Stimulated activated naive CD4-positive, alpha-beta T cell treated with Interleukin-2 at 50 U/mL for 16 hours (primary cell): Measurements from ENCODE around the gene TMEM26.
"Not testable (repeated sequence)": the region's sequence is repeated elsewhere in the genome, so short reads cannot be mapped to it uniquely, and the experiment has no call there.

Experiments used
- DNase-seq: peaks from one replicate; lab custom pipeline; 2025; lab: John Stamatoyannopoulos, UW

TMEM26 gene

DNA sequence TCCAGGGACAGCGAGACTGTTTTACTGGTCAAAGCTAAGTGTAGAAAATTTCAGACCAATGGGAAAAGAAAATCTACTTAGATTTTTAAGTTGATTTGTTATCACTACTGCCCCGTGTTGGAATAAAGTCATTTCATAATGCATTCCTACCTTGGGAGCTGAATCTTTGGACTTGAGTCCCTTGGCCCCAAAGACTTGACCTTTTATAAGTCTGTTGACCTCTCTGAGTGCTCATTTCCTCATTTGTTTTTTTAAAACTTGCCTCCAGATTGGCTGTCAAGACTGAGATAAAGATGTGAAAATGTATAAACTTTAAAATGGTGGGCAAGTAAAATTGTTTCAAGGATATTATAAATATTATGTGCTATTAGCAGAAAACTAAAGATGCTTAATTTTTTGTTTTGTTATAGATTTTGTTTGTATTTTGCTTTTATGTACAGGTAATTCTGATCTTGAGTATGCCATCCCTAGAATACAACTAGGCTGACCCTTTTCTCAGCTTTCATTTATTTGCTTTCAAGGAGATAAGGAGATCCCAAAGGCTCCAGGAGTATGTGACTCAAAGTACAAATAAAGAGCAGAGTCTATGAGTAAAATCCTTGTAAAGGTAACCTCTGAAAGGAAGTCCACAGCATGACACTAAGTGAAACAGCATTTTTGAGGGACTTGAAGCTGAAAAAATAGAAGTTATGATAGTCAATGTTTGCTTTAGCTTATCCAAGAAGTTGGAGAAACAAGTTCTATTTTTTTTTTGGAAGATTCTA lies 54.6 kb downstream of the TMEM26 start:
- DNase-seq = no peak

DNA sequence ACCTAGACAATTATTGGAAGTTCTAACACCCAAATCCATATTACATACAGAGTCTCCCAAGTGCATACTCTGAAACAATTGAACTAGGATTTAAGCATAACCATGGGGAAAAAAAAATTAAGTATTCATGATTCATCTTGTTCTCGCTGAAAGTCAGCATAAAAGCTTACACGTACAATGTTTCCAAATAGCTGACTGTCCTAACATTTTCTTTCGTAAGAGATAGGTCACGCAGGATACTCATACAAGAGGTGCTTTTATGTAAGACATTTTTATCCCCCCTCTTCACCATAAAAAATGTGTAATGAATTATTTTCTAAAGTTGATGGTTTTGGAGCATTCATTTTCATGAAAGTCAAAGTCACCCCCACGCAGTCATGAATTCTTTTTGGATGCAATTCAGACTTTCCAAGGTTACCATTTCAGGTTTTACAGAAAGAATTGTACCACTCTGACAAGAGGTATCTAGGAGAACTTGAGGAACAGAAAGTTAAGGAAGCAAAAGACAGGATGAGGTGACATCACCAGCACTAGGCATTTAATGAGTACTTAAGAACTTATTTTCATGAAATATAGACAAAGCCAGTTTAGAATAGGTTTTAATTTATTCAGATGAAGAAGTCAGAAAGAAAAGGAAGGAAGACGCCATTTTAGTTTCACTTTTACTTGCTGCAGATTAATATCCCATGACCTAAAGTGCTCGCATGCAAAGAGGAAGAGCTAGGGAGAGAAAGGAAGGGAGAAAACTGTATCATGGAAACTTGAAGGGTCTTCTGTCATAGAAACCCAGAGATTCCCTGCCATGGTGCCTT lies 55.8 kb downstream of the TMEM26 start:
- DNase-seq = no peak

GRCh38 chr10:61391281-61391680 lies 61.9 kb downstream of the TMEM26 start:
- DNase-seq = no peak

DNA sequence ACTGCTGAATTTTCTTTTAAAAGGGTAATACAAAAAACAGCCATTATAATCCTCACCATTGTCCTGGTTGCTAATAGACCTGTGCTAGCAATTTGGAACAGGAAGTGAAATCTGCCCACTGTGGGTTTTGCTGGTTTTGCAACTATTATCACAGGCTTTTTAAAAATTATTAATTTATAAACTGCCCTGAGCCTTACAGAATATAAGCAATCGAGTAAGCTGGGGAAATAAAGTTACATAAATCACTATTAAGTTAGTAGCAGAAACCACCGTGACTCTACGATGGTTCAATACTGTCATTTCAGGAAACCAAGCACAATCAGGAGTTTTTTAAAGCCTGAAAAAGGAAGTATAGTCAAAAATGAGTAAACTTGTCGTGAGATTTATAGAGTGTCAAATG lies 62.3 kb downstream of the TMEM26 start:
- DNase-seq = no peak

DNA sequence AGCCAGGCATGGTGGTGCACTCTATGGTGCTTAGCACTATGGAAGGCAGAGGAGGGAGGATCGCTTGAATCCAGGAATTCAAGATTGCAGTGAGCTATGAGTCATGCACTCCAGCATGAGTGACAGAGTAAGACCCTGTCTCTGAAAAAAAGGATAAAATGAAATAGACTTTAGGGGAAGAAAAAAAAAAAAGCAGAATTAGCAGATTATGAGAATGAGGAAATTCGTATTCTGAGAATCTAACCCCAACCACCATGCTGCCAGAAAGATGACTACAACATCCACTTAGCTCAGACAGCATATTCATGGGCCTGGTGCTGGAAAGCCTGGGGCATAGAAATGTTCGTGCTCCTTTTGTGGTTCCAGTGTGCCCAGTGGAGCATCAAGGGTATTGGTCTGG lies 63.3 kb downstream of the TMEM26 start:
- no peak for DNase-seq

- not testable (repeated sequence) for DNase-seq
These were observed 64.2 kb downstream of the TMEM26 start for GRCh38 chr10:61388986-61389385.

DNA sequence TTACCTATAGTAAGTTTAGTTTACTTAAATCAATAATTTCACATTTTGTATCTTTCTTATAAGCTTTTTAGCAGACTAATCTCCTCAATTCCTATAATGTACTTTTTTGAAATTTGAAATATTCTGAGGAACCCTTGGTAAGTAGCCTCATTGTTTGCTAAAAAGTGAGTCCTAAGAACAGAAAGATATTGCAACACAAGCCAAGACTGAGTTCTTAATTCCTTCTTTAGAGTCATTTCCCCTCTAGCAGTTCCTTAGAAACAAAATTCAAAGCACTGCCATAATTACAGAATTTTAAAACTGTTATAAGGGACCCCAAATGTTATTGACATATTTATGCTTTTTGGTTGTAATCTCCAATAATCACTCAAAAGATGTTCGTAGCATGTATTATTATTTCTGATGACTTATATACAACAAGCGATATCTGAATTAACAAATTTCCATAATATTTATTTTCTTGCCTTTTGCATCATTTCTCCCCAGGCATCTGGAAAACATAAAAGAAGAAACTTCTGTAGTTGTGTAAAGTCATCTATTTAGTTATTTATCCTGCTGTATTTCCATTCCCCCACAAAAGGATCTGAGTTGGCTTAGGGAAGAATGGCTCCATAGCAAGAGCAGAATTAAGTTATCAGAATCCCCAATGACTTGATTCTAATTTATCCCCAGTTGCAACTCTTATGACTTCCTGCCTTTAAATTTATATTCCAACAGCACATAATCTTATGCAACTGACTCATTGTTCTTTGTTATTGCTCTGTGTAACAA lies 67.8 kb downstream of the TMEM26 start:
- DNase-seq = no peak

DNA sequence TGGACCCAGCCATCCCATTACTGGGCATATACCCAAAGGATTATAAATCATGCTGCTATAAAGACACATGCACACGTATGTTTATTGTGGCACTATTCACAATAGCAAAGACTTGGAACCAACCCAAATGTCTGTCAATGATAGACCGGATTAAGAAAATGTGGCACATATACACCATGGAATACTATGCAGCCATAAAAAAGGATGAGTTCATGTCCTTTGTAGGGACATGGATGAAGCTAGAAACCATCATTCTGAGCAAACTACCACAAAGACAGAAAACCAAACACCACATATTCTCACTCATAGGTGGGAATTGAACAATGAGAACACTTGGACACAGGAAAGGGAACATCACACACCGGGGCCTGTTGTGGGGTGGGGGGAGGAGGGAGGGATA lies 72.0 kb downstream of the TMEM26 start:
- DNase-seq = not testable (repeated sequence)

GRCh38 chr10:61378865-61379264 lies 74.3 kb downstream of the TMEM26 start:
- DNase-seq = no peak

DNA sequence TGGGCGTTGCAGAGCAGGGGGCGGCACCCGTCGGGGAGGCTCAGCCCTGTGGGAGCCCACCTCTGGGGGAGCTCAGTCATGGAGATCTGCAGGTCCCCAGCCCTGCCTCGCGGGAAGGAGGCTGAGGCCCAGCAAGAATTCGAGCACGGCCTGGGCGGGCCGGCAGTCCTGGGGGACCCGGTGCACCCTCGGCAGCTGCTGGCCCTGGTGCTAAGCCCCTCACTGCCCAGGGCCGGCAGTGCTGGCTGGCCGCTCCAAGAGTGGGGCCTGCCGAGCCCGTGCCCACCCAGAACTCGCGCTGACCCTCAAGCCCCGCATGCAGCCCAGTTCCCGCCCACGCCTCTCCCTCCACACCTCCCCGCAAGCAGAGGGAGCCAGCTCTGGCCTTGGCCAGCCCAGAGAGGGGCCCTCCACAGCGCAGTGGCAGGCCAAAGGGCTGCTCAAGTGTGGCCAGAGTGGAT lies 76.2 kb downstream of the TMEM26 start:
- DNase-seq = no peak

DNA sequence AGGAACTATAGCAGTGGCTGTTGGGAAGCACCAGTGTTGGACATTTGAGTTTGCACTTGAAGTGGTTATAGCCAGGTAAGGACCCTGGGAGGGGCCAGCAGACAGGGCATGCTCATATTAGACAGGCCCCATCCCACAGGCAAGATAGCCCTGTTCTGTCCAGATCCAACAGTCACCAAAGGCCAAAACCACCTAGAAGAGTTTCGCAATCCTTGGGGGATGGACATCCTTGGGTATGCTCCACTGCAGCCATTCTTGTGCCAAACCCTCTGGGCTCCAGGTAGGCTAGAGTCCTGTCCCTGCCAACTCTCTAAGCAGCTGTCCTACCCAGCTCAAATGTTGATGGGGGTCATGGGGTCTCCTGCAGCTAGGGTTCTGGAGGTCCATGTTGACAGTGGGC lies 76.8 kb downstream of the TMEM26 start:
- no peak for DNase-seq

DNA sequence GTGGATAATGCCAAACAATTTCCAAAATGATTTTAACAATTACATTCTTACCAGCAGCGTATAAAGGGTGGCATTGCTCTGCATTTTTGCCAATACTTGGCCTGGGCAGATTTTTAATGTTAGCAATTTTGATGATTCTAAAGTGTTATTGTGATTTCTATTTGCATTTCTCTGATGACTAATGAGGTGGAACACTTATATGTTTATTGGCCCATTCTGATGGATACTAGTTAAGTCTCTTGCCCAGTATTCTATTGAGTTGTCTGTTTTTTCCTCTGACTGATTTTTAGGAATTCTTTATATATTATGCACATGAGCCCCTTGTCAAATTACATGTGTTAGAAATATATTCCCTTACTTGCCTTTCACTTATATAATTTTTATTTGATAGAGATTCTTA lies 86.8 kb downstream of the TMEM26 start:
- no peak for DNase-seq

GRCh38 chr10:61364619-61365018 lies 88.6 kb downstream of the TMEM26 start:
- DNase-seq = no peak

GRCh38 chr10:61363006-61363405 lies 90.2 kb downstream of the TMEM26 start:
- DNase-seq = no peak

DNA sequence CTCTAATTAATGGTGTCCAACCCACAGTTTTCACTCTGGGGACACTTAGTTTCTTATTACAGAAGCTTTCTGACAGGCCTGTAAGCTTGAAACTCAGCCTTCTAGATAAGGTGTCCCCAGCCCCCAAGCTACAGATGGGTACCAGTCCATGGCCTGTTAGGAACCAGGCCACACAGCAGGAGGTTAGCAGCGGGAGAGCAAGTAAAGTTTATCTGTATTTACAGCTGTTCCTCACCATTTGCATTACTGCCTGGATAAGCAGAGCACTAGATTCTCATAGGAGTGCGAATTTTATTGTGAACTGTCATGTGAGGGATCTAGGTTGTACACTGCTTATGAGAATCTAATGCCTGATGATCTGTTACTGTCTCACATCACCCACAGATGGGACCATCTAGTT lies 93.7 kb downstream of the TMEM26 start:
- no peak for DNase-seq

DNA sequence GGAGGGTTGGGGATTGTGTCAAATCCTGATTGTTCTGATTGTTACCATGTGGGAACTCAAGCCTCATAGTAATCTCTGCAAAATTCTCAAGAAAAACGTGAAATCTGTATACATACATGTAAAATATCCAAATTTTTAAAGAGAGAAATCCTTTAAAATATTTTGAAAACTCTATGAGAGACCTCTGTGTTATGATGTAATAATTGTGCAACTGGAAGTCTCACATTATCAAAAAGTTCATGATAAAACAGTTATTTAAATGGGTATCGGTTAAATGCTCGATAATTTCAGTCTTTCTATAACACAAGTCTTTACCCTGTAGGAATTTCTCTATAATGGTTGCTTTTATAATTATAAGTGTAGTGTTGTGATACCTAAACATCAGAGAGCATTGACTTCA lies 95.5 kb downstream of the TMEM26 start:
- DNase-seq = no peak
